Naive B cell (primary cell): Measurements from ENCODE around the gene C7. TPM values are rescaled to one million over a fixed set of nuclear protein-coding genes. Genes with fewer than 3 reads are reported as not detected.

Source experiments
- ATAC-seq, 2 donors: fragments of 150-1000 bp; cut with Tn5 transposase; 2 replicates each; pipeline ENCODE4 v1.10.0; 2021; ENCODE audit warnings: low read depth in 2 of 2, mild to moderate bottlenecking in 2 of 2, moderate library complexity in 2 of 2
- DNase-seq: peaks from one replicate; pipeline ENCODE4 v3.0.0; 2022
- H3K27ac Mint-ChIP-seq, 6 donors: one replicate each; pipeline ENCODE4 v1.8.0; 2020 to 2022; ENCODE audit warnings: mild to moderate bottlenecking in 6 of 6, mixed read lengths in 6 of 6, moderate library complexity in 5 of 6, inconsistent platforms in 2 of 6
- H3K27me3 Mint-ChIP-seq, 3 donors: one replicate each; pipeline ENCODE4 v1.8.0; 2021 to 2022; ENCODE audit warnings: mixed read lengths in 3 of 3, mild to moderate bottlenecking in 1 of 3
- H3K36me3 Mint-ChIP-seq, 2 donors: one replicate each; pipeline ENCODE4 v1.8.0; 2020 to 2022; ENCODE audit warnings: mixed read lengths in 2 of 2, inconsistent platforms in 1 of 2, mild to moderate bottlenecking in 1 of 2
- H3K4me1 Mint-ChIP-seq, 3 donors: one replicate each; pipeline ENCODE4 v1.8.0; 2020 to 2022; ENCODE audit warnings: mixed read lengths in 3 of 3, inconsistent platforms in 1 of 3, mild to moderate bottlenecking in 1 of 3, moderate library complexity in 1 of 3
- H3K4me3 Mint-ChIP-seq, 8 donors: one replicate each; pipeline ENCODE4 v1.8.0; 2020 to 2022; ENCODE audit warnings: mild to moderate bottlenecking in 8 of 8, mixed read lengths in 8 of 8, moderate library complexity in 8 of 8, inconsistent platforms in 2 of 8
- H3K9me3 Mint-ChIP-seq, 7 donors: one replicate each; pipeline ENCODE4 v1.8.0; 2020 to 2022; ENCODE audit warnings: mixed read lengths in 7 of 7, mild to moderate bottlenecking in 5 of 7, inconsistent platforms in 2 of 7, moderate library complexity in 1 of 7
- polyA plus RNA-seq, 6 donors: library from polyadenylated mRNA; unstranded; fragments of 300-500 nt; fragmentation: Illumina TruSeq; gene quantifications; one replicate each; pipeline ENCODE4 v1.2.3, GENCODE V29; 2021; ENCODE audit warnings: low read depth in 6 of 6

Gene C7
- polyA plus RNA-seq, 6 donors from 2014 or later = not detected

- Mint-ChIP-seq H3K27me3 (peaks cover 4 to 9% (median 6%) of the 10 kb centered on the region in 3 donors), H3K36me3 (no peaks in the 10 kb centered on the region), H3K4me1 (no peaks in the 10 kb centered on the region), H3K4me3 (no peak overlapping the region), H3K27ac (no peak overlapping the region), H3K9me3 (peaks cover 2 to 18% (median 10%) of the 10 kb centered on the region in 7 donors)
- DNase-seq (no peak), ATAC-seq (no peak)
These were observed 76.2 kb downstream of the C7 start for GRCh38 chr5:40985501-40985900.

DNA sequence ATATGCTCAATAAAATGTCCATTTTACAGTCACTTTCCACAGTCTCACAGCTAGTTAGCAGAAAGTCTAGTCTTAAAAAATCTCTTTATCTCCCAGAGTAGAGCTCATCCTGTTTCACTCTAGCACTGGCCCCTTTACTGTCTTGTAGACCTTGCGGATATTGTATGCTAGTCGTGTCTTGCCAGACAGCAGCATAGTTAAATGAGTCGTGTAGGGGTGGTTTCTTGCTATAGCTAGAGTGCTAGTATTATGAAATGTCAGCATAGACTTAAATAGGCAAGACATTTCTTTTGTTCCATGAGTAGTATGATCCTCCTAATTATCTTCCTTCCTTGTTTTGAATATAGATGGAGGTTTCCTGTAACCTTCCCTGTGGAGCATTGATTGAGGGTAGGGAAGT lies 77.4 kb downstream of the C7 start:
- Mint-ChIP-seq H3K4me3 (no peak overlapping the region), H3K9me3 (peaks cover 2 to 15% (median 9%) of the 10 kb centered on the region in 7 donors), H3K36me3 (no peaks in the 10 kb centered on the region), H3K4me1 (no peaks in the 10 kb centered on the region), H3K27me3 (peaks cover 4 to 9% (median 6%) of the 10 kb centered on the region in 3 donors), H3K27ac (no peak overlapping the region)
- DNase-seq (no peak), ATAC-seq (no peak)

DNA sequence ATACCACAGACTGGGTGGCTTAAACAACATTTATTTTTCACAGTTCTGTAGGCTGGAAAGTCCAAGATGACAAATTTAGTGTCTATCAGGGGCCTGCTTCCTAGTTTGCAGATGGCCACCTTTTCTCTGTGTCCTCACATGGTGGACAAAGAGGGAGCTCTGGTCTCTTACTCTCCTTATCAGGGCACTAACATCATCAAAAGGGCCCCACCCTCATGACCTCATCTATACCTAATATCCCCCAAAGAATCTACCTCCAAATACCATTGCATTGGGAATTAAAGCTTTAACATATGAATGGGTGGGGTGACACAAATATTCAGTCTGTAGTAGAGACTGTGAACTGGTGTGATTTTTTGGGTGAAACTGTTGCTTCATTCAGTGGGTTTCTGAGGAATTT lies 78.1 kb downstream of the C7 start:
- Mint-ChIP-seq H3K36me3 (no peaks in the 10 kb centered on the region), H3K9me3 (peaks cover 2 to 15% (median 9%) of the 10 kb centered on the region in 7 donors), H3K4me3 (no peak overlapping the region), H3K4me1 (no peaks in the 10 kb centered on the region), H3K27ac (no peak overlapping the region), H3K27me3 (peaks cover 4 to 9% (median 6%) of the 10 kb centered on the region in 3 donors)
- ATAC-seq = no peak
- DNase-seq = no peak

- Mint-ChIP-seq H3K4me1 (no peaks in the 10 kb centered on the region), H3K36me3 (no peaks in the 10 kb centered on the region), H3K27me3 (peaks cover 0 to 6% (median 0%) of the 10 kb centered on the region in 3 donors), H3K4me3 (no peak overlapping the region), H3K27ac (no peak overlapping the region), H3K9me3 (peaks cover 2 to 15% (median 9%) of the 10 kb centered on the region in 7 donors)
- DNase-seq (no peak), ATAC-seq (no peak)
These were observed 79.6 kb downstream of the C7 start for GRCh38 chr5:40988746-40989510.

DNA sequence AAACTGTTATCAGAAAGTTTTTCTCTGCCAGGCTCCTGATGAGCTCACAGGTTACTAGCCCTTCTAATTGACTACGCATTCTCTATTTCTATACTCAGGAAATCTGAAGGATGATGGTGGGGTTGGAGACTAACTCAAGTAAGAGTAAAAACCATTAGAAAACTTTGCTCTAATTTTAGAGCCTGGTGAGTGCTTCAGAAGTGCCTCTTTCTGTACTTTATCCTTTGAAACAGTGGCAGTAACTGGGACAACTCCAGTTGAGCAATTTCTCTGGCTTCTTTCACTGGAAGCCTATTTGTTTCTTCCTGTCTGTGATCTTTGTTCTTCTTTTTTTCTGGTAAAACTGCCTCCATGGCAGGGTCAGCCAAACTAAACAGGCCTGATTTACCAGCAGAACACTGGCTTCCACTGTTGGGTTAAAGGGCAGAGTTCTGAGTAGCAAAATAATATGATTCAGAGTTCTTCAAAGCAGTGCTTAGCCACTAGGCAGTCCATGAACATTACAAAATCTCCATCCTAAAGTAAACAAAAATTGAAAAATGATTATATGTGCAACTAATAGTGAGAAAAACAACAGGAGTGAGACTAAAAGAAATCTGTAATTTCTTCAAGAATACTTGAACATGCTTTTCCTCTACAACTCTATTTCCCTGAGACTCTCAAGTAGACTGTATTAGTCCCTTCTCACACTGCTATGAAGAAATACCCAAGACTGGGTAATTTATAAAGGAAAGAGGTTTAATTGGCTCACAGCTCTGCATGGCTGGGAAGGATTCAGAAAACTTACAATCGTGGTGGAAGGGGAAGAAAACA lies 82.1 kb downstream of the C7 start:
- H3K4me3 Mint-ChIP-seq = no peak overlapping the region
- H3K27ac Mint-ChIP-seq = no peak overlapping the region
- H3K9me3 Mint-ChIP-seq = peaks cover 2 to 14% (median 9%) of the 10 kb centered on the region in 7 donors
- no peak for DNase-seq
- H3K4me1 Mint-ChIP-seq = no peaks in the 10 kb centered on the region
- no peaks in the 10 kb centered on the region for H3K36me3 Mint-ChIP-seq
- H3K27me3 Mint-ChIP-seq = peaks cover 0 to 6% (median 0%) of the 10 kb centered on the region in 3 donors
- ATAC-seq = no peak

DNA sequence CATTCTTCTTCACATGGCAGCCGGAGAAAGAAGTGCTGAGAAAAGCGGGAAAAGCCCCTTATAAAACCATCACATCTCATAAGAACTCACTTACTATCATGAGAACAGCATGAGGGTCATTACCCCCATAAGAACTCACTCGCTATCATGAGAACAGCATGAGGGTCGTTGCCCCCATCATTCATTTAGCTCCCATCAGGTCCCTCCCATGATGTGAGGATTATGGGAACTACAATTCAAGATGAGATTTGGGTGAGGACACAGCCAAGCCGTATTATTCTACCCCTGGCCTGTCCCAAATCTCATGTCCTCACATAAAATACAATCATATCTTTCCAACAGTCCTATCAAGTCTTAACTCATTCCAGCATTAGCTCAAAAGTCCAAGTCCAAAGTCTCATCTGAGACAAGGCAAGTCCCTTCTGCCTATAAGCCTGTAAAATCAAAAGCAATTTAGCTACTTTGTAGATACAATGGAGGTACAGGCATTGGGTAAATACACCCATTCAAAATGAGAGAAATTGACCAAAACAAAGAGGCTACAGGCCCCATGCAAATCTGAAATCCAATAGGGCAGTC lies 82.8 kb downstream of the C7 start:
- no peaks in the 10 kb centered on the region for H3K36me3 Mint-ChIP-seq

DNA sequence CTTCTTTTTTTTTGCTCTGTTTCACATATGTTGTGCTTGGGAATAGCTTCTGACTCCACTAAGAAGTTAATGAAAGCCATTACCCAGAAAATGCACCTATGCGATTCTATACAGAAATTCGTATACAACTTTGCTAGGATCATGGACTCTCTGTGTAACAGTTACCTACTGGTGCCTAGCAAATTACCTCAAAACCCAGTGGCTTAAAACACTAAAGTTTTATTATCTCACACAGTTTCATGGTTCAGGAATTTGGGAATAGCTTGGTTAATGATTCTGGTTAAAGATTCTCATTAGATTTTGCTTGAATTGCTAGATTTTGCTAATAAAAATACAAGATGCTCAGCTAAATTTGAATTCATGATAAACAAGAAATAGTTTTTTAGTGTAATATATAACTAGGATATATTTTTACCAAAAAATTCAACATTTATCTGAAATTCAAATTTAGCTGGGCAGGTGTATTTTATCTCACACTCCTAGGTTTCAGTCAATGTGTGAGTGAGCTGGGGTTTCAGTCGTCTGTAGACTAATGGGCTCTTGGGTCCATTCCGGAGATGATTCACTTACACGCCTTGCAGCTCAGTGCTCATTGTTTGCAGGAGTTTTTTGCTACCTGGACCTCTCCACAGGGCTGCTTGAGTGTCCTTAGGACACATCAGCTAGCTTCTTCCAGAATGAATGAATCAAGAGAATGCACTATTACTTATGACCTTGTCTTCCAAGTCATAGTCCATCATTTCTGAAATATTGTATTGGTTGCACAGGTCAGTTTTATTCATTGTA lies 86.7 kb downstream of the C7 start:
- H3K4me1 Mint-ChIP-seq = no peaks in the 10 kb centered on the region
- H3K36me3 Mint-ChIP-seq = no peaks in the 10 kb centered on the region
- peaks cover 0 to 1% (median 0%) of the 10 kb centered on the region in 7 donors for H3K9me3 Mint-ChIP-seq
- H3K27me3 Mint-ChIP-seq = peaks cover 0 to 5% (median 4%) of the 10 kb centered on the region in 3 donors
- ATAC-seq = no peak
- H3K27ac Mint-ChIP-seq = no peak overlapping the region
- DNase-seq = no peak
- no peak overlapping the region for H3K4me3 Mint-ChIP-seq

More for the DNA sequence above, 82.8 kb downstream of the C7 start:
- DNase-seq (no peak), ATAC-seq (no peak)
- Mint-ChIP-seq H3K4me3 (no peak overlapping the region), H3K27me3 (peaks cover 0 to under 1% (median 0%) of the 10 kb centered on the region in 3 donors), H3K9me3 (peaks cover under 1 to 7% (median 5%) of the 10 kb centered on the region in 7 donors), H3K4me1 (no peaks in the 10 kb centered on the region), H3K27ac (no peak overlapping the region)

- Mint-ChIP-seq H3K27me3 (peaks cover 0 to 6% (median 5%) of the 10 kb centered on the region in 3 donors), H3K4me3 (no peak overlapping the region), H3K27ac (no peak overlapping the region), H3K9me3 (peaks cover 0 to 1% (median 0%) of the 10 kb centered on the region in 7 donors), H3K36me3 (no peaks in the 10 kb centered on the region), H3K4me1 (no peaks in the 10 kb centered on the region)
- ATAC-seq (no peak), DNase-seq (no peak)
These were observed 89.8 kb downstream of the C7 start for GRCh38 chr5:40999142-40999541.

- peaks cover 0 to 9% (median 5%) of the 10 kb centered on the region in 3 donors for H3K27me3 Mint-ChIP-seq
- no peak for ATAC-seq
- peaks cover 0 to 5% (median 0%) of the 10 kb centered on the region in 7 donors for H3K9me3 Mint-ChIP-seq
These were observed 90.7 kb downstream of the C7 start for GRCh38 chr5:40999966-41000365.

GRCh38 chr5:41003670-41004376 lies 94.5 kb downstream of the C7 start:
- no peaks in the 10 kb centered on the region for H3K36me3 Mint-ChIP-seq
- H3K4me1 Mint-ChIP-seq = no peaks in the 10 kb centered on the region
- peaks cover 0 to 14% (median 0%) of the 10 kb centered on the region in 7 donors for H3K9me3 Mint-ChIP-seq
- DNase-seq (no peak), ATAC-seq (no peak)
- H3K27me3 Mint-ChIP-seq = peaks cover 0 to 9% (median 4%) of the 10 kb centered on the region in 3 donors
- no peak overlapping the region for H3K27ac Mint-ChIP-seq
- H3K4me3 Mint-ChIP-seq = no peak overlapping the region

More at GRCh38 chr5:40999966-41000365, 90.7 kb downstream of the C7 start:
- Mint-ChIP-seq H3K27ac (no peak overlapping the region), H3K4me1 (no peaks in the 10 kb centered on the region), H3K36me3 (no peaks in the 10 kb centered on the region), H3K4me3 (no peak overlapping the region)
- no peak for DNase-seq

DNA sequence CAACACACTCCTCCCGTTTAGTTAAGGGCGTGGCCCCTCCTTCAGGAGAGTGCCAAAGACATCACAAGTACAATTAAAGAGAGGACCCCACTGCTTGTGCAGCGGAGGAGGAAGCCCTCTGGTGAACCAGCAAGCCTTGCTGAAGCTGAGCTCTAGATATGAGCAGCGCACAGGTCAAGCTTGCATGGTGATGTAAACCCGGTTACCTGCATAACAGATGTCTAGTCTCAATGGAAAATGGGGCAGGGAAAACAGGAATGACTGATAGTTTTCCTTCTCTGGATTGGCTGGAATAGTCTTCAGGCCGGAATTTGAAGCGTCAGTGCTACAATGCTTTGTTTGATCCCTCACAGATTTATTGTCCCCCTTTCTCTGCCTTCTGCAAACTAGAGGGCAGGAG lies 95.6 kb downstream of the C7 start:
- no peak for ATAC-seq

DNA sequence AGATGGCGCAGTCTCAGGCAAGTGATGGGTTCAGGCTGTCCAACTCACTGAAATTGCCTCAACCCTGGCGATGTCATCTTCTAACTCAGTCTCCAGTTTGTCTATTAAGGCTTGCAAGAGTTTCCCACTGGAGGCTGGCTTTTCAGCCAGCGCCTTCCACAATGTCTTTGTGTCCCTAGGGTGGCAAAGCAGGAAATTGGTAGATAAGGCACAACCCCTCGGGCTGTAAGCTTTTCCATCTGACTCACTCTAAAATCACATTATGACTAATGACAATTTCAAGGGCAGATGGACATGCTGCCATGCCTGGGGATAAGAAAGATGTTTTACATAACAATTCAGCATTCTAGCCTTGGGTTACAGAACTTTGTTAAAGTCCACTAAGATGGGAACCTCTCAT lies 99.9 kb downstream of the C7 start:
- DNase-seq (no peak), ATAC-seq (no peak)
- H3K9me3 Mint-ChIP-seq = peaks cover 0 to 13% (median 3%) of the 10 kb centered on the region in 7 donors
- H3K4me1 Mint-ChIP-seq = no peaks in the 10 kb centered on the region
- H3K27me3 Mint-ChIP-seq = peaks cover 0 to 7% (median 4%) of the 10 kb centered on the region in 3 donors
- H3K27ac Mint-ChIP-seq = no peak overlapping the region
- H3K4me3 Mint-ChIP-seq = no peak overlapping the region
- H3K36me3 Mint-ChIP-seq = no peaks in the 10 kb centered on the region

More for the DNA sequence above, 95.6 kb downstream of the C7 start:
- DNase-seq = no peak
- H3K27me3 Mint-ChIP-seq = peaks cover 0 to 5% (median 4%) of the 10 kb centered on the region in 3 donors
- no peak overlapping the region for H3K27ac Mint-ChIP-seq
- no peak overlapping the region for H3K4me3 Mint-ChIP-seq
- no peaks in the 10 kb centered on the region for H3K36me3 Mint-ChIP-seq
- H3K9me3 Mint-ChIP-seq = peaks cover 0 to 14% (median 0%) of the 10 kb centered on the region in 7 donors
- H3K4me1 Mint-ChIP-seq = no peaks in the 10 kb centered on the region
